Osteoblast (primary cell): ENCODE results near the gene CHTOP. TPM values are rescaled to one million over a fixed set of nuclear protein-coding genes. Genes with fewer than 3 reads are reported as not detected.

Experiments
- DNase-seq: peaks from one replicate; pipeline ENCODE4 v3.0.0; 2011; ENCODE audit warnings: low spot score, mixed read lengths; ENCODE audit not compliant: insufficient read length; ENCODE audit errors: missing footprints
- H2AFZ ChIP-seq: 2 replicates; pipeline ENCODE4 v1.6.0; 2011; ENCODE audit warnings: mild to moderate bottlenecking, low read length
- H3K27ac ChIP-seq: 2 replicates; pipeline ENCODE4 v1.5.1; 2011; ENCODE audit warnings: mild to moderate bottlenecking, low read depth, low read length, moderate library complexity
- H3K27me3 ChIP-seq: 2 replicates; pipeline ENCODE4 v1.6.0; 2012; ENCODE audit warnings: mild to moderate bottlenecking, control low read depth, inconsistent platforms, low read length, moderate library complexity; ENCODE audit not compliant: insufficient read depth
- H3K36me3 ChIP-seq: 2 replicates; pipeline ENCODE4 v1.5.1; 2011; ENCODE audit warnings: mild to moderate bottlenecking, low read length, control low read depth, moderate library complexity; ENCODE audit not compliant: insufficient read depth
- H3K4me1 ChIP-seq: 2 replicates; pipeline ENCODE4 v1.5.1; 2011; ENCODE audit warnings: mild to moderate bottlenecking, low read length, control low read depth, moderate library complexity; ENCODE audit not compliant: insufficient read depth
- H3K4me2 ChIP-seq: 2 replicates; pipeline ENCODE4 v1.6.0; 2011; ENCODE audit warnings: mild to moderate bottlenecking, low read length; ENCODE audit not compliant: insufficient read depth
- H3K4me3 ChIP-seq: fragments of 200-600 bp; sonication (generic); 3 replicates; pipeline ENCODE4 v1.5.1; 2012; ENCODE audit warnings: mild to moderate bottlenecking, low read length, inconsistent platforms; ENCODE audit not compliant: insufficient read depth
- H3K79me2 ChIP-seq: 2 replicates; pipeline ENCODE4 v1.6.0; 2012; ENCODE audit warnings: mild to moderate bottlenecking, low read length, control low read depth, inconsistent platforms; ENCODE audit not compliant: insufficient read depth
- H3K9me3 ChIP-seq: 2 replicates; pipeline ENCODE4 v1.5.1; 2011; ENCODE audit warnings: low read depth, low read length, control low read depth
- H4K20me1 ChIP-seq: 2 replicates; pipeline ENCODE4 v1.6.0; 2012; ENCODE audit warnings: mild to moderate bottlenecking, low read length, control low read depth; ENCODE audit not compliant: insufficient read depth
- total RNA-seq: library from RNA; depleted of rRNA; stranded (reverse); fragments of >200 nt; gene quantifications from 2 replicates; pipeline ENCODE4 v1.2.3, GENCODE V29; 2012
- TF ChIP-seq, protein P1 (sequence below): IDR thresholded peaks from 2 replicates; pipeline ENCODE4 v1.5.1; 2011; ENCODE audit warnings: mild to moderate bottlenecking, low read depth, low read length, moderate library complexity; ENCODE audit errors: extremely low read depth

CHTOP gene
- total RNA-seq, 1 donor, result 40.9 TPM

- Histone ChIP-seq H3K27ac (no peak overlapping the region), H4K20me1 (no peaks in the 10 kb centered on the region), H3K4me1 (no peaks in the 10 kb centered on the region), H3K9me3 (no peaks in the 10 kb centered on the region), H3K27me3 (peaks cover 22% of the 10 kb centered on the region), H2AFZ (no peak overlapping the region), H3K4me2 (no peak overlapping the region), H3K79me2 (no peaks in the 10 kb centered on the region), H3K4me3 (no peak overlapping the region), H3K36me3 (no peaks in the 10 kb centered on the region)
- TF ChIP-seq, protein P1, sequence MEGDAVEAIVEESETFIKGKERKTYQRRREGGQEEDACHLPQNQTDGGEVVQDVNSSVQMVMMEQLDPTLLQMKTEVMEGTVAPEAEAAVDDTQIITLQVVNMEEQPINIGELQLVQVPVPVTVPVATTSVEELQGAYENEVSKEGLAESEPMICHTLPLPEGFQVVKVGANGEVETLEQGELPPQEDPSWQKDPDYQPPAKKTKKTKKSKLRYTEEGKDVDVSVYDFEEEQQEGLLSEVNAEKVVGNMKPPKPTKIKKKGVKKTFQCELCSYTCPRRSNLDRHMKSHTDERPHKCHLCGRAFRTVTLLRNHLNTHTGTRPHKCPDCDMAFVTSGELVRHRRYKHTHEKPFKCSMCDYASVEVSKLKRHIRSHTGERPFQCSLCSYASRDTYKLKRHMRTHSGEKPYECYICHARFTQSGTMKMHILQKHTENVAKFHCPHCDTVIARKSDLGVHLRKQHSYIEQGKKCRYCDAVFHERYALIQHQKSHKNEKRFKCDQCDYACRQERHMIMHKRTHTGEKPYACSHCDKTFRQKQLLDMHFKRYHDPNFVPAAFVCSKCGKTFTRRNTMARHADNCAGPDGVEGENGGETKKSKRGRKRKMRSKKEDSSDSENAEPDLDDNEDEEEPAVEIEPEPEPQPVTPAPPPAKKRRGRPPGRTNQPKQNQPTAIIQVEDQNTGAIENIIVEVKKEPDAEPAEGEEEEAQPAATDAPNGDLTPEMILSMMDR, result no peak
- DNase-seq, result peak; percentile 27
Measured at GRCh38 chr1:153685544-153686340, 51.9 kb downstream of the CHTOP start.

GRCh38 chr1:153687346-153688125 lies 53.7 kb downstream of the CHTOP start:
- Histone ChIP-seq H3K79me2 (no peaks in the 10 kb centered on the region), H3K4me2 (no peak overlapping the region), H3K27me3 (peaks cover 7% of the 10 kb centered on the region), H3K4me1 (no peaks in the 10 kb centered on the region), H2AFZ (no peak overlapping the region), H3K27ac (no peak overlapping the region), H3K4me3 (no peak overlapping the region), H3K36me3 (no peaks in the 10 kb centered on the region), H3K9me3 (no peaks in the 10 kb centered on the region), H4K20me1 (no peaks in the 10 kb centered on the region)
- TF ChIP-seq, protein P1, result no peak
- DNase-seq, result peak; percentile 87

GRCh38 chr1:153688276-153688675 lies 54.4 kb downstream of the CHTOP start:
- no peaks in the 10 kb centered on the region for H3K4me1 ChIP-seq
- H3K9me3 ChIP-seq, result no peaks in the 10 kb centered on the region
- H3K4me3 ChIP-seq, result no peak overlapping the region

More at GRCh38 chr1:153688276-153688675, 54.4 kb downstream of the CHTOP start:
- TF ChIP-seq, protein P1, result no peak
- Histone ChIP-seq H2AFZ (no peak overlapping the region), H4K20me1 (no peaks in the 10 kb centered on the region), H3K79me2 (no peaks in the 10 kb centered on the region), H3K27me3 (peaks cover 6% of the 10 kb centered on the region), H3K27ac (no peak overlapping the region), H3K4me2 (no peak overlapping the region), H3K36me3 (no peaks in the 10 kb centered on the region)
- DNase-seq, result peak; percentile 75
